Measurements from ENCODE around the gene NLRC5. TPM values are rescaled to one million over a fixed set of nuclear protein-coding genes. Genes with fewer than 3 reads are reported as not detected.
A peak's percentile ranks its signal among the peaks of the same experiment; 100 is the strongest.

Gene NLRC5, protein sequence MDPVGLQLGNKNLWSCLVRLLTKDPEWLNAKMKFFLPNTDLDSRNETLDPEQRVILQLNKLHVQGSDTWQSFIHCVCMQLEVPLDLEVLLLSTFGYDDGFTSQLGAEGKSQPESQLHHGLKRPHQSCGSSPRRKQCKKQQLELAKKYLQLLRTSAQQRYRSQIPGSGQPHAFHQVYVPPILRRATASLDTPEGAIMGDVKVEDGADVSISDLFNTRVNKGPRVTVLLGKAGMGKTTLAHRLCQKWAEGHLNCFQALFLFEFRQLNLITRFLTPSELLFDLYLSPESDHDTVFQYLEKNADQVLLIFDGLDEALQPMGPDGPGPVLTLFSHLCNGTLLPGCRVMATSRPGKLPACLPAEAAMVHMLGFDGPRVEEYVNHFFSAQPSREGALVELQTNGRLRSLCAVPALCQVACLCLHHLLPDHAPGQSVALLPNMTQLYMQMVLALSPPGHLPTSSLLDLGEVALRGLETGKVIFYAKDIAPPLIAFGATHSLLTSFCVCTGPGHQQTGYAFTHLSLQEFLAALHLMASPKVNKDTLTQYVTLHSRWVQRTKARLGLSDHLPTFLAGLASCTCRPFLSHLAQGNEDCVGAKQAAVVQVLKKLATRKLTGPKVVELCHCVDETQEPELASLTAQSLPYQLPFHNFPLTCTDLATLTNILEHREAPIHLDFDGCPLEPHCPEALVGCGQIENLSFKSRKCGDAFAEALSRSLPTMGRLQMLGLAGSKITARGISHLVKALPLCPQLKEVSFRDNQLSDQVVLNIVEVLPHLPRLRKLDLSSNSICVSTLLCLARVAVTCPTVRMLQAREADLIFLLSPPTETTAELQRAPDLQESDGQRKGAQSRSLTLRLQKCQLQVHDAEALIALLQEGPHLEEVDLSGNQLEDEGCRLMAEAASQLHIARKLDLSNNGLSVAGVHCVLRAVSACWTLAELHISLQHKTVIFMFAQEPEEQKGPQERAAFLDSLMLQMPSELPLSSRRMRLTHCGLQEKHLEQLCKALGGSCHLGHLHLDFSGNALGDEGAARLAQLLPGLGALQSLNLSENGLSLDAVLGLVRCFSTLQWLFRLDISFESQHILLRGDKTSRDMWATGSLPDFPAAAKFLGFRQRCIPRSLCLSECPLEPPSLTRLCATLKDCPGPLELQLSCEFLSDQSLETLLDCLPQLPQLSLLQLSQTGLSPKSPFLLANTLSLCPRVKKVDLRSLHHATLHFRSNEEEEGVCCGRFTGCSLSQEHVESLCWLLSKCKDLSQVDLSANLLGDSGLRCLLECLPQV (N-terminal part only)
- polyA plus RNA-seq (2013, experiment 1 of 2) = 10.4 TPM
- 10.5 TPM for polyA plus RNA-seq (2013, experiment 2 of 2)

DNA sequence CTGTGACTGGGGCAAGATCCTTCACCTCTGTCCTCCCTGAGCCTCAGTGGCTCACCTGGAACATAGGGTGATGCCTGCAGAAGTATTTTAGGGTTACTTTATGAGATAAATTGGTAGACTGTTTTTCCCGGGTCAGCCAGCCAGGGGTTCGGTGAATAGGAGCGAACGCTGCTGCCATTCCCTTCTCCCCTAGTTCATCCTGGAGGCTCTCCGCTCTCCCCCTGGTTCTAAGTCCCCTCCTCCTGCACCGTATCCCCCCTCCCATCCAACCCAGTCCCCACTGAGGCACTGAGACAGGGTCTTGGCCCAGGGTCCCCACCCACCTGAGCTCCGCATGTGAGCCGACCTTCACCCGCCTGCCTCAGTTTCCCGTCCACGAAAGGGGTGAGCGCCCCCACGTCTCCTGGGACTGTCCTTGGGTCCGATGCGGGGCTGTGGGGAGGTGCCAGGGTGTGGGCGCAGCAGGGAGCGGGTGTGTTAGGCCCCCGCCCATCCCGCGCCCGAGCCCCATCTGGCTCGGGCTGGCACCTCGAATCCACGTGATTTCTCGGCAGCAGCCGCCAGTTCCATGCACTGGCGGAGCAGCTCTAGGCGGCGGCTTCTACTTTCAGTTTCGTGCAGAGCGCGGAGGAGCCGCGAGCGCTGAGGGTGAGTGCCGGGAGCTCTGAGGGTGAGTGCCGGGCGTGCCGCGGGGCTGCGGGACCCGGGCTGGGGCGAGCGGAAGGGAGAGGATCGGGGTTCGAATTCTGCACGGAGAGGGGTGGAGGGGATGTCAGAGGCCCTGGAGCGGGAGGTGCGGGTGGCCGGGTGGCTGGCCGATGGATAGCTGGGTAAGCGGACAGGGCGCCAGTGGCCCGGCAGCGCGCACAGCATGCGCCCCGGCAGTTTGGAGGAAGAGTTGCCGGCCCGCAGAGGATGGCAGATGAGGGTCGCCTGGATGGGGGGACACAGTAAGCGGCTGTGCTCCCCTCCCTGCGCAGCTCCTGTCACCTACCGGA, at the start of gene NLRC5:
Gene NLRC5 (plus strand): TSS at position 610 of the 998 bp plus-strand sequence. CDS start 31,156 bp downstream, outside the sequence.
- Histone ChIP-seq H3K4me2 (ENCODE audit: low read length, poor library complexity, severe bottlenecking) (peak within 1 kb of the TSS; percentile 85), H3K18ac (ENCODE audit: low read depth in 1 of 2, low read length in 2 of 2) (peak within 1 kb of the TSS; percentile 91 to 99), H3K27me3 (ENCODE audit: control insufficient read depth in 1 of 2, insufficient read depth in 1 of 2, low read length in 2 of 2) (no peaks in the 10 kb centered on the region), H3K9me3 (ENCODE audit: control insufficient read depth, low read length) (no peaks in the 10 kb centered on the region), H2BK5ac (ENCODE audit: low read depth, low read length, poor library complexity, severe bottlenecking) (no peak within 1 kb of the TSS), H2BK12ac (ENCODE audit: low read length in 2 of 2) (peak within 1 kb of the TSS; percentile 65 to 70), H3K14ac (ENCODE audit: low read length in 2 of 2) (peak within 1 kb of the TSS in 1 of 2 experiments; percentile 90), H2AFZ (ENCODE audit: low read depth, low read length) (peak within 1 kb of the TSS; percentile 21), H3K27ac (ENCODE audit: low read length, poor library complexity, severe bottlenecking) (no peak within 1 kb of the TSS), H3K4me1 (ENCODE audit: control insufficient read depth, insufficient read depth, low read depth, low read length) (peaks cover 19% of the 10 kb centered on the region), H4K91ac (ENCODE audit: low read length) (peak within 1 kb of the TSS; percentile 96), H3K4ac (ENCODE audit: low read depth in 1 of 2, low read length in 2 of 2) (peak within 1 kb of the TSS; percentile 76 to 92), H3K23ac (ENCODE audit: low read length in 2 of 2) (peak within 1 kb of the TSS; percentile 37 to 68), H3K9ac (ENCODE audit: low read length) (peak within 1 kb of the TSS; percentile 97), H2BK120ac (ENCODE audit: low read depth, low read length) (peak within 1 kb of the TSS; percentile 95), H2BK15ac (ENCODE audit: low read depth, poor library complexity, severe bottlenecking) (peak within 1 kb of the TSS; percentile 97), H3K79me1 (replicated peaks; ENCODE audit: low read length, poor library complexity, severe bottlenecking) (no peaks in the 10 kb centered on the region), H4K8ac (ENCODE audit: low read length) (peak within 1 kb of the TSS; percentile 86), H2AK5ac (ENCODE audit: low read length, severe bottlenecking) (peak within 1 kb of the TSS; percentile 46), H3K36me3 (ENCODE audit: control insufficient read depth in 1 of 2, insufficient read depth in 2 of 2, low read depth in 1 of 2, low read length in 2 of 2) (peaks cover 0 to 12% of the 10 kb centered on the region in 2 experiments), H3K4me3 (ENCODE audit: insufficient read depth in 1 of 2, low read depth in 1 of 2, low read length in 2 of 2) (peak within 1 kb of the TSS; percentile 72 to 96)
- 5% methylated on average over 60 of the region's 64 CpGs for WGBS
- DNase-seq = peak; percentile 92

DNA sequence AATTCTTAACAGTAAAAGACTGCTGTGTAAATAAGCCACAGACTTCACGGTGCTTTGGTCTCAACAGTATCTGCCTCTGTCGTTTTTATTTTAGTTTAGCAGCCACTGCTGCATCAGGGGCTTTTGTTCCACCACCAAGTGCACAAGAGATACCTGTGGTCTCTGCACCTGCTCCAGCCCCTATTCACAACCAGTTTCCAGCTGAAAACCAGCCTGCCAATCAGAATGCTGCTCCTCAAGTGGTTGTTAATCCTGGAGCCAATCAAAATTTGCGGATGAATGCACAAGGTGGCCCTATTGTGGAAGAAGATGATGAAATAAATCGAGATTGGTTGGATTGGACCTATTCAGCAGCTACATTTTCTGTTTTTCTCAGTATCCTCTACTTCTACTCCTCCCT, 49.6 kb upstream of the NLRC5 start:
- no peak for DNase-seq
- WGBS = 96% methylated on average over 2 of the region's 4 CpGs
- H3K9me3 ChIP-seq (ENCODE audit: control insufficient read depth, low read length) = no peaks in the 10 kb centered on the region
- H4K8ac ChIP-seq (ENCODE audit: low read length) = no peak overlapping the region
- no peaks in the 10 kb centered on the region for H3K27me3 ChIP-seq (ENCODE audit: control insufficient read depth in 1 of 2, insufficient read depth in 1 of 2, low read length in 2 of 2)
- H2BK120ac ChIP-seq (ENCODE audit: low read depth, low read length) = no peak overlapping the region
- peaks cover 48 to 98% of the 10 kb centered on the region in 2 experiments for H3K36me3 ChIP-seq (ENCODE audit: control insufficient read depth in 1 of 2, insufficient read depth in 2 of 2, low read depth in 1 of 2, low read length in 2 of 2)
- peaks cover 22% of the 10 kb centered on the region for H3K79me1 ChIP-seq (replicated peaks; ENCODE audit: low read length, poor library complexity, severe bottlenecking)
- H3K4me3 ChIP-seq (ENCODE audit: insufficient read depth in 1 of 2, low read depth in 1 of 2, low read length in 2 of 2) = no peak overlapping the region
- no peak overlapping the region for H3K27ac ChIP-seq (ENCODE audit: low read length, poor library complexity, severe bottlenecking)
- no peak overlapping the region for H3K23ac ChIP-seq (ENCODE audit: low read length in 2 of 2)
- no peak overlapping the region for H2AFZ ChIP-seq (ENCODE audit: low read depth, low read length)
- H2BK12ac ChIP-seq (ENCODE audit: low read length in 2 of 2) = no peak overlapping the region
- H2BK5ac ChIP-seq (ENCODE audit: low read depth, low read length, poor library complexity, severe bottlenecking) = no peak overlapping the region
- no peak overlapping the region for H2AK5ac ChIP-seq (ENCODE audit: low read length, severe bottlenecking)
- no peak overlapping the region for H3K9ac ChIP-seq (ENCODE audit: low read length)
- no peak overlapping the region for H3K4me2 ChIP-seq (ENCODE audit: low read length, poor library complexity, severe bottlenecking)
- peaks cover 2% of the 10 kb centered on the region for H3K4me1 ChIP-seq (ENCODE audit: control insufficient read depth, insufficient read depth, low read depth, low read length)
- H3K4ac ChIP-seq (ENCODE audit: low read depth in 1 of 2, low read length in 2 of 2) = no peak overlapping the region
- H3K14ac ChIP-seq (ENCODE audit: low read length in 2 of 2) = no peak overlapping the region
- no peak overlapping the region for H2BK15ac ChIP-seq (ENCODE audit: low read depth, poor library complexity, severe bottlenecking)
- H4K91ac ChIP-seq (ENCODE audit: low read length) = no peak overlapping the region
- H3K18ac ChIP-seq (ENCODE audit: low read depth in 1 of 2, low read length in 2 of 2) = no peak overlapping the region

DNA sequence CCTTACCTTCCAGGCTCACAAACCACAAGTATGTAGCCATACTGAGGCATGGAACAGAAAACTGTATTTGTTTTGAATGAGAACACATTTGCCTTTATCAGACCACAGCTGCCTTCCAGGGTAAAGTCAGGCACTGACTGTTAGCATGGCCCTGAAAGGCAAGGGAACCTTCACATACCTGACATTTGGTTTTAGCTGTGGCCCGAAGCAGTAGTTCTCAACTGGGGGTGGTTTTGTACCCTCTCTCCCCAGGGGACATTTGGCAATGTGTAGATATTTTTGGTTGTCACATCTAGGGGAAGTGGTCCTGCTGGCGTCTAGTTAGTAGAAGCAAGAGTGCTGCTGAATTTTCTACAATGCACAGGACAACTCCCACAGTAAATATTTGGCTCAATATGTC, 48.3 kb upstream of the NLRC5 start:
- peak overlapping the region; percentile 5 for H3K27ac ChIP-seq (ENCODE audit: low read length, poor library complexity, severe bottlenecking)
- H4K91ac ChIP-seq (ENCODE audit: low read length) = no peak overlapping the region
- H3K4me2 ChIP-seq (ENCODE audit: low read length, poor library complexity, severe bottlenecking) = peak overlapping the region; percentile 7
- H2AFZ ChIP-seq (ENCODE audit: low read depth, low read length) = no peak overlapping the region
- no peak overlapping the region for H3K4me3 ChIP-seq (ENCODE audit: insufficient read depth in 1 of 2, low read depth in 1 of 2, low read length in 2 of 2)
- no peak overlapping the region for H3K23ac ChIP-seq (ENCODE audit: low read length in 2 of 2)
- peaks cover 48 to 96% of the 10 kb centered on the region in 2 experiments for H3K36me3 ChIP-seq (ENCODE audit: control insufficient read depth in 1 of 2, insufficient read depth in 2 of 2, low read depth in 1 of 2, low read length in 2 of 2)
- peaks cover 7% of the 10 kb centered on the region for H3K4me1 ChIP-seq (ENCODE audit: control insufficient read depth, insufficient read depth, low read depth, low read length)
- no peak overlapping the region for H2BK12ac ChIP-seq (ENCODE audit: low read length in 2 of 2)
- H3K18ac ChIP-seq (ENCODE audit: low read depth in 1 of 2, low read length in 2 of 2) = no peak overlapping the region
- WGBS = 100% methylated on average over 1 of the region's 2 CpGs
- peak overlapping the region; percentile 9 for H3K9ac ChIP-seq (ENCODE audit: low read length)
- no peak overlapping the region for H2BK120ac ChIP-seq (ENCODE audit: low read depth, low read length)
- H2BK5ac ChIP-seq (ENCODE audit: low read depth, low read length, poor library complexity, severe bottlenecking) = no peak overlapping the region
- no peaks in the 10 kb centered on the region for H3K27me3 ChIP-seq (ENCODE audit: control insufficient read depth in 1 of 2, insufficient read depth in 1 of 2, low read length in 2 of 2)
- no peak overlapping the region for H4K8ac ChIP-seq (ENCODE audit: low read length)
- peaks cover 22% of the 10 kb centered on the region for H3K79me1 ChIP-seq (replicated peaks; ENCODE audit: low read length, poor library complexity, severe bottlenecking)
- H3K14ac ChIP-seq (ENCODE audit: low read length in 2 of 2) = peak overlapping the region in 1 of 2 experiments; percentile 72
- no peaks in the 10 kb centered on the region for H3K9me3 ChIP-seq (ENCODE audit: control insufficient read depth, low read length)
- no peak overlapping the region for H3K4ac ChIP-seq (ENCODE audit: low read depth in 1 of 2, low read length in 2 of 2)
- no peak overlapping the region for H2AK5ac ChIP-seq (ENCODE audit: low read length, severe bottlenecking)
- H2BK15ac ChIP-seq (ENCODE audit: low read depth, poor library complexity, severe bottlenecking) = no peak overlapping the region
- no peak for DNase-seq
